IMR-90 (cell line): ENCODE results near the gene FBXL7.

Experiments used
- BHLHE40 ChIP-seq: fragments of 150-350 bp; IDR thresholded peaks from 2 replicates; pipeline ENCODE4 v1.6.1; 2016; ENCODE audit warnings: mild to moderate bottlenecking, low read depth, low read length
- CEBPB ChIP-seq: IDR thresholded peaks from 2 replicates; pipeline ENCODE4 v1.6.1; 2012; ENCODE audit warnings: low read depth, low read length, improper control_type of control experiment
- CHD1 ChIP-seq: IDR thresholded peaks from 2 replicates; pipeline ENCODE4 v1.6.1; 2012; ENCODE audit warnings: low read depth, low read length, improper control_type of control experiment
- CTCF ChIP-seq: conservative IDR thresholded peaks from 2 replicates; pipeline ENCODE4 v1.5.1; 2012; ENCODE audit warnings: mild to moderate bottlenecking, low read depth, low read length, improper control_type of control experiment
- FOS ChIP-seq: fragments of 150-350 bp; IDR thresholded peaks from 2 replicates; pipeline ENCODE4 v1.6.1; 2016; ENCODE audit warnings: low read depth, low read length
- MAFK ChIP-seq: IDR thresholded peaks from 2 replicates; pipeline ENCODE4 v1.6.1; 2012; ENCODE audit warnings: low read depth, low read length, improper control_type of control experiment
- MAZ ChIP-seq: IDR thresholded peaks from 2 replicates; pipeline ENCODE4 v1.6.1; 2012; ENCODE audit warnings: low read depth, mild to moderate bottlenecking, low read length, improper control_type of control experiment, moderate library complexity, borderline replicate concordance
- MXI1 ChIP-seq: IDR thresholded peaks from 2 replicates; pipeline ENCODE4 v1.6.1; 2012; ENCODE audit warnings: low read depth, mild to moderate bottlenecking, low read length, moderate library complexity, borderline replicate concordance
- POLR2A ChIP-seq: IDR thresholded peaks from 2 replicates; pipeline ENCODE4 v1.6.1; 2012; ENCODE audit warnings: mild to moderate bottlenecking, low read depth, low read length
- RAD21 ChIP-seq: IDR thresholded peaks from 2 replicates; pipeline ENCODE4 v1.6.1; 2012; ENCODE audit warnings: low read length, improper control_type of control experiment
- RFX5 ChIP-seq: IDR thresholded peaks from 2 replicates; pipeline ENCODE4 v1.8.0; 2012; ENCODE audit warnings: low read depth, mild to moderate bottlenecking, low read length, moderate library complexity
- USF2 ChIP-seq: fragments of 150-350 bp; IDR thresholded peaks from 2 replicates; pipeline ENCODE4 v1.6.1; 2017; ENCODE audit warnings: mild to moderate bottlenecking, antibody characterized with exemption, low read length, low read depth

DNA sequence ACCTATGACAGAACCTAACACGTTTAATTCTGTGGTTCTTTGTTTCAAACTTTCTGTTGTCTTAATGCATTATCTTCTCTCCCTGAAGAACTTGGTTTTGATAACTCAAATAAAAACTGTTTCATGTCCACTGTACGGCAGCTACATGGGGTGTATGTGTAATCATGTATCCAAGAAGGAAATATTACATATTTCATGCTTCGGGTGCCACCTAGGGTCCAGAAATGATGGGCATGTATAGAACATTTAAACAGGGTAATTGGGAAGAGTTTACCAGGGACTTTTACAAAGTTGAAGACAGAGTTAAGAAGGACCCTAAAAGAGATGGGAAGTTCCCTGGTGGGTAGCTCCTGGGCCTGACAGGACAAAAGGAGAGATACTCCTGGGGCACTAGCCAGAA, 291.3 kb downstream of the FBXL7 start:
- TF ChIP-seq CTCF = no peak
- no peak for TF ChIP-seq MAZ
- no peak for TF ChIP-seq RAD21
- no peak for TF ChIP-seq POLR2A
- TF ChIP-seq MXI1 = no peak
- TF ChIP-seq MAFK = no peak
- no peak for TF ChIP-seq BHLHE40
- no peak for TF ChIP-seq FOS
- no peak for TF ChIP-seq USF2
- no peak for TF ChIP-seq RFX5
- TF ChIP-seq CHD1 = no peak
- no peak for TF ChIP-seq CEBPB
